Astrocyte (in vitro differentiated cells and primary cell): ENCODE measurements around the gene PER1. TPM values are rescaled to one million over a fixed set of nuclear protein-coding genes. Genes with fewer than 3 reads are reported as not detected.

Experiments
- DNase-seq: peaks from one replicate; pipeline ENCODE4 v3.0.0-alpha.2; 2010; ENCODE audit warnings: low read depth
- FAIRE-seq: peaks from 2 replicates; lab custom pipeline; 2011; peaks lifted over from hg19 to GRCh38; lab: Jason Lieb, UNC
- H2AFZ ChIP-seq: 2 replicates; pipeline ENCODE4 v1.6.0; 2012; ENCODE audit warnings: low read depth, low read length, inconsistent platforms
- H3K27ac ChIP-seq: 2 replicates; pipeline ENCODE4 v1.5.1; 2011; ENCODE audit warnings: low read depth, low read length, inconsistent platforms
- H3K27me3 ChIP-seq: 2 replicates; pipeline ENCODE4 v1.6.0; 2011; ENCODE audit warnings: low read length, inconsistent platforms; ENCODE audit not compliant: insufficient read depth
- H3K36me3 ChIP-seq: 2 replicates; pipeline ENCODE4 v1.5.1; 2011; ENCODE audit warnings: low read length, inconsistent platforms; ENCODE audit not compliant: insufficient read depth
- H3K4me1 ChIP-seq: 2 replicates; pipeline ENCODE4 v1.5.1; 2011; ENCODE audit warnings: low read length, inconsistent platforms; ENCODE audit not compliant: insufficient read depth
- H3K4me2 ChIP-seq: 2 replicates; pipeline ENCODE4 v1.6.0; 2012; ENCODE audit warnings: low read length, inconsistent platforms
- H3K4me3 ChIP-seq: 2 replicates; pipeline ENCODE4 v1.5.1; 2011; ENCODE audit warnings: low read depth, mild to moderate bottlenecking, low read length, inconsistent platforms; ENCODE audit not compliant: insufficient read depth
- H3K79me2 ChIP-seq: 2 replicates; pipeline ENCODE4 v1.6.0; 2012; ENCODE audit warnings: mild to moderate bottlenecking, low read length, inconsistent platforms; ENCODE audit not compliant: insufficient read depth
- H3K9ac ChIP-seq: 2 replicates; pipeline ENCODE4 v1.6.0; 2012; ENCODE audit warnings: mild to moderate bottlenecking, low read length, inconsistent platforms
- H3K9me3 ChIP-seq: 2 replicates; pipeline ENCODE4 v1.5.1; 2012; ENCODE audit warnings: low read depth, mild to moderate bottlenecking, low read length, inconsistent platforms; ENCODE audit not compliant: insufficient read depth
- H4K20me1 ChIP-seq: 2 replicates; pipeline ENCODE4 v1.6.0; 2012; ENCODE audit warnings: low read length, inconsistent platforms; ENCODE audit not compliant: insufficient read depth
- H3K27ac Mint-ChIP-seq: one replicate; pipeline ENCODE4 v1.8.0; 2021; ENCODE audit warnings: mild to moderate bottlenecking, mixed read lengths; ENCODE audit not compliant: unreplicated experiment
- H3K27me3 Mint-ChIP-seq: one replicate; pipeline ENCODE4 v1.8.0; 2021; ENCODE audit warnings: low read depth, mixed read lengths; ENCODE audit not compliant: unreplicated experiment
- H3K36me3 Mint-ChIP-seq: one replicate; pipeline ENCODE4 v1.8.0; 2021; ENCODE audit warnings: low read depth, mixed read lengths; ENCODE audit not compliant: unreplicated experiment
- H3K4me1 Mint-ChIP-seq: one replicate; pipeline ENCODE4 v1.8.0; 2021; ENCODE audit warnings: low read depth, mixed read lengths; ENCODE audit not compliant: unreplicated experiment
- H3K4me3 Mint-ChIP-seq: one replicate; pipeline ENCODE4 v1.8.0; 2021; ENCODE audit warnings: mild to moderate bottlenecking, moderate library complexity, mixed read lengths; ENCODE audit not compliant: unreplicated experiment
- H3K9me3 Mint-ChIP-seq: one replicate; pipeline ENCODE4 v1.8.0; 2021; ENCODE audit warnings: mild to moderate bottlenecking, mixed read lengths; ENCODE audit not compliant: unreplicated experiment
- CTCF ChIP-seq: IDR thresholded peaks from 2 replicates; pipeline ENCODE4 v1.5.1; 2011; ENCODE audit warnings: low read depth, mild to moderate bottlenecking, inconsistent platforms, low read length, moderate library complexity; ENCODE audit not compliant: insufficient read depth
- EZH2 ChIP-seq: IDR thresholded peaks from 2 replicates; pipeline ENCODE4 v1.6.1; 2012; ENCODE audit warnings: mild to moderate bottlenecking, low read length, inconsistent platforms; ENCODE audit not compliant: insufficient read depth
- total RNA-seq: library from RNA; stranded (reverse); gene quantifications from 2 replicates; pipeline ENCODE4 v1.2.1, GENCODE V29; 2021

Gene PER1
- total RNA-seq, 1 donor from 2014 or later, result 17.0 TPM

DNA sequence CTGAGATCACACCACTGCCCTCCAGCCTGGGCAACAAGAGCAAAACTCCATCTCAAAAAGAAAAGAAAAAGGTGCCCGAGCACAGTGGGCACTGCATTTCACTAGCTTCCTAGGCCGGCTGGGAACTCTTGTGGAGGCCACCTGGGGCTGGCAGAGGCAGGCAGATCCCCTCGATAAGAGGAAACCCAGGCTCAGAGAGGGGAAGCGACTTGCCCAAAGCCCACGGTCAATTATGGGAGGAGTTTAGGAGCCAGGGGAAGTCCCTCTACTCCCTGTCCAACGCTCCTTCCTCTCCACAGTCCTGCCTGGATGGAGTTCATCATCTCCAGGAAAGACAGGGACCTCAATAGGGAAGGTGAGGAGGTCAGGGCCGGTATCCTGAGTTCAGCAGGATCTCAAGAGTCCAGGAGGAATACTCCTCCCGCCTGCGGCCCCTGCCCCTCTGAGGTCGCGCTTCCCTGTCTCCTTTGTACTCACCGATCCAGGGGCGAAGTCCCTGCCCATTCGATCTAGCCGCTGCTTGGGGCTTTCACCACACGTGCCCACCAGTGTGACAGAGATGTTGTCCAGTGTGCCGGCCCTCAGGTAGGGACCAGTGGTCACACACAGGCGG is 34.7 kb downstream of the PER1 start:
- Histone ChIP-seq H3K9ac (peak overlapping the region; percentile 75), H4K20me1 (peaks cover 7% of the 10 kb centered on the region), H3K9me3 (no peaks in the 10 kb centered on the region), H3K4me2 (peak overlapping the region; percentile 97), H3K4me3 (peak overlapping the region; percentile 69), H2AFZ (peak overlapping the region; percentile 80), H3K4me1 (peaks cover 20% of the 10 kb centered on the region), H3K79me2 (no peaks in the 10 kb centered on the region), H3K27me3 (peaks cover 31% of the 10 kb centered on the region), H3K36me3 (no peaks in the 10 kb centered on the region), H3K27ac (no peak overlapping the region)
- Mint-ChIP-seq H3K36me3 (no peaks in the 10 kb centered on the region), H3K27me3 (peaks cover 48% of the 10 kb centered on the region), H3K4me1 (peaks cover 5% of the 10 kb centered on the region), H3K9me3 (no peaks in the 10 kb centered on the region), H3K27ac (peak overlapping the region; percentile 41), H3K4me3 (peak overlapping the region; percentile 95)
- no peak for FAIRE-seq
- DNase-seq, result no peak
- TF ChIP-seq EZH2, result no peak
- TF ChIP-seq CTCF, result no peak

DNA sequence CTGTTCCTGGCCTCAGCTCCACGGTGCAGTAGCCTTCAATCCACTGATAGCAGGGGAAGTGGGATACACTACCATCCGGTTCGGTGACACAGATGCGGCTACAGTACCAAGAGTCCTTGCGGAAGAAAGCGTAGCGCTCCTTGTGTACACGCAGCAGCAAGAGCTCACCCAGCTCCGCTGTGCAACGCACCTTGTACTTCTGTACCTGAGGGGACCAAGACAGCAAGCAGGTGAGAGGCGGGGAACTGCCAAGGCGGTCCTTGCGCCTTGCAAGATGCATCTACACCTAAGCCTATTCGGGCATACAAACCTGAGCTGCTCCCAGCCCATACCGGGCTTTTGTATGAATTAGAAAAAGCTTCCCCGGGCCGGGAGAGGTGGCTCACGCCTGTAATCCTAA is 35.4 kb downstream of the PER1 start:
- Histone ChIP-seq H2AFZ (no peak overlapping the region), H3K79me2 (no peaks in the 10 kb centered on the region), H3K4me3 (no peak overlapping the region), H3K9ac (no peak overlapping the region), H3K9me3 (no peaks in the 10 kb centered on the region), H3K27me3 (peaks cover 38% of the 10 kb centered on the region), H3K36me3 (no peaks in the 10 kb centered on the region), H4K20me1 (peaks cover 7% of the 10 kb centered on the region), H3K27ac (no peak overlapping the region), H3K4me1 (peaks cover 17% of the 10 kb centered on the region), H3K4me2 (no peak overlapping the region)
- DNase-seq (no peak), FAIRE-seq (no peak)
- peaks cover 52% of the 10 kb centered on the region for H3K27me3 Mint-ChIP-seq
- H3K27ac Mint-ChIP-seq, result no peak overlapping the region
- no peaks in the 10 kb centered on the region for H3K36me3 Mint-ChIP-seq
- peak; percentile 48 for TF ChIP-seq EZH2
- TF ChIP-seq CTCF, result no peak
- no peaks in the 10 kb centered on the region for H3K9me3 Mint-ChIP-seq
- peaks cover 5% of the 10 kb centered on the region for H3K4me1 Mint-ChIP-seq
- H3K4me3 Mint-ChIP-seq, result no peak overlapping the region

DNA sequence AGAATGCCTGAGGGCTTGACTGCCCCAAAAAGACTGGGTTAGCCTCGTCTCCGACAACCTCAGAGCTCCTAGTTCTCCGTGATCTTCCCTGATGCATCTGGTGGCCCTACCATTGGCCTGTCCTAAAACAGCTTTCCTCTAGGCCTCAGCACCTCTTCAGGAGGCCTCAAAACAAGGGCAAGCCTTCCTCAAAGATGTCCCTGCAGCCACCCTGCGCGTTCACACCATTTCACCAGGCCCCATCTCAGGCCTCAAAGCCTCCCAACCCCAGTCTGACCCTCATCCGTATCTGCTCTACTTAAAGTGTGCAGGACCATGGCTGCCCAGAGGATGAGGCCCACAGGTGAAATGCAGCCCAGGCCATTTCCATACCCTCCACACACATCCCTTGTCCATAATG is 41.3 kb downstream of the PER1 start:
- Histone ChIP-seq H3K4me3 (no peak overlapping the region), H2AFZ (no peak overlapping the region), H3K79me2 (no peaks in the 10 kb centered on the region), H3K27ac (no peak overlapping the region), H3K9me3 (no peaks in the 10 kb centered on the region), H3K27me3 (peaks cover 49% of the 10 kb centered on the region), H3K36me3 (no peaks in the 10 kb centered on the region), H3K4me2 (no peak overlapping the region), H4K20me1 (no peaks in the 10 kb centered on the region), H3K9ac (no peak overlapping the region), H3K4me1 (peaks cover 6% of the 10 kb centered on the region)
- DNase-seq, result no peak
- TF ChIP-seq EZH2, result no peak
- TF ChIP-seq CTCF, result no peak
- no peak for FAIRE-seq
- H3K27ac Mint-ChIP-seq, result no peak overlapping the region
- no peak overlapping the region for H3K4me3 Mint-ChIP-seq
- H3K9me3 Mint-ChIP-seq, result peaks cover under 1% of the 10 kb centered on the region
- H3K27me3 Mint-ChIP-seq, result peaks cover 79% of the 10 kb centered on the region
- peaks cover 3% of the 10 kb centered on the region for H3K4me1 Mint-ChIP-seq
- H3K36me3 Mint-ChIP-seq, result no peaks in the 10 kb centered on the region
